HUES64 (cell line): Measurements from ENCODE around the gene P4HA3.

Experiments used
- H3K27ac ChIP-seq: 2 replicates; pipeline ENCODE4 v1.7.0; 2013; ENCODE audit warnings: low read depth, low read length, inconsistent platforms
- H3K27me3 ChIP-seq: 2 replicates; pipeline ENCODE4 v1.6.1; 2013; ENCODE audit warnings: mild to moderate bottlenecking, low read length; ENCODE audit not compliant: insufficient read depth
- H3K36me3 ChIP-seq: 2 replicates; pipeline ENCODE4 v1.6.1; 2013; ENCODE audit warnings: mild to moderate bottlenecking, low read length; ENCODE audit not compliant: insufficient read depth
- H3K4me1 ChIP-seq: 2 replicates; pipeline ENCODE4 v1.6.1; 2013; ENCODE audit warnings: mild to moderate bottlenecking, low read length, moderate library complexity; ENCODE audit not compliant: insufficient read depth
- H3K4me3 ChIP-seq: 2 replicates; pipeline ENCODE4 v1.5.1; 2013; ENCODE audit warnings: mild to moderate bottlenecking, low read length, moderate library complexity
- H3K9ac ChIP-seq: 2 replicates; pipeline ENCODE4 v1.6.1; 2013; ENCODE audit warnings: mild to moderate bottlenecking, low read depth, low read length
- H3K9me3 ChIP-seq: 2 replicates; pipeline ENCODE4 v1.6.1; 2013; ENCODE audit warnings: low read depth, low read length; ENCODE audit not compliant: insufficient read depth
- WGBS: fragments of 150-250, 120-280 bp; methylation state at CpG from one replicate; pipeline ENCODE4 v1.1.7; 2013; ENCODE audit warnings: missing lambda C conversion rate; 5-methylcytosine and 5-hydroxymethylcytosine counted together

P4HA3 gene

GRCh38 chr11:74282914-74283371 is 28.5 kb downstream of the P4HA3 start:
- 79% methylated on average over 5 of the region's 5 CpGs for WGBS
- Histone ChIP-seq H3K36me3 (no peaks in the 10 kb centered on the region), H3K27ac (no peak overlapping the region), H3K27me3 (no peaks in the 10 kb centered on the region), H3K4me3 (no peak overlapping the region), H3K9me3 (no peaks in the 10 kb centered on the region), H3K4me1 (no peaks in the 10 kb centered on the region), H3K9ac (no peak overlapping the region)

DNA sequence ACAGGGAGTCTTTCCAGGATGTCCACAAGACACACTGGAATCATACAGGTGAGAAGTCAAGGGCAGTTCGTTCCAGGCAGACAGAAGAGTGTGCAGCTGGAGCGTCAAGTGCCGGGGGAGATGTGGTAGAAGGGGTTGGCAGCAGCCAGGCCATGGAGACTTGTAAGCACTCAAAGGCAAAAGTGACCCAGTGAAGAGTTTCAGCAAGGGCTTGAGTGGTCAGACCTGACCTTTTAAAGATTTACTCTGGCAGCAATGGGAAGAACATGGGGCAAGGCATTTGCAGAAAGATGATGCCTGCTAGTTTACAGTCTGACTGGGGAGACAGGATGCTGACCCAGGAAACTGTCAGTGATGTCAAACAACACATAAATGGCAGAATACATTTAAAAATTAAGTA is 29.0 kb downstream of the P4HA3 start:
- no peak overlapping the region for H3K9ac ChIP-seq
- H3K9me3 ChIP-seq: no peaks in the 10 kb centered on the region
- no peak overlapping the region for H3K4me3 ChIP-seq
- H3K27ac ChIP-seq: no peak overlapping the region
- no peaks in the 10 kb centered on the region for H3K36me3 ChIP-seq
- H3K27me3 ChIP-seq: no peaks in the 10 kb centered on the region
- H3K4me1 ChIP-seq: no peaks in the 10 kb centered on the region
- whole genome bisulfite sequencing: 90% methylated on average over 3 of the region's 3 CpGs

DNA sequence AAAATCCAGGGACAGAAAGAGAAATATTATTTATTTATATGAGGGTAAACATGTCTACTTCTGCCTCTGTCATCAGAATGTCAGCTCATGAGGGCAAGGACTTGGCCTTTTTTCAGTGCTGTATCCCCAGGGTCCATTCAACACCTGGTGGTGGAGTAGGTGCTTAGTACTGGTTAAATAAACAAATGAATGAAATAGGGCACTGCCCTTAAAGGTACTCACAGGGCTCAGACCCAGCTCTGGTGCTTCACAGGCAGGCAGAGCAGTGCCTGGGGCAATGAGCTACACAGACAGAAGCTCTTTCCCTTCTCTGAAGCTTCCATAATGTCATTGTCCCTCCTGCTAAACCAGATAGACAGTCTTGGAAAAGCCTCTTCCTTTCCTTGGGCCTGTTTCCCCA is 30.9 kb downstream of the P4HA3 start:
- H3K9ac ChIP-seq: no peak overlapping the region
- no peaks in the 10 kb centered on the region for H3K4me1 ChIP-seq
- no peak overlapping the region for H3K4me3 ChIP-seq
- no peaks in the 10 kb centered on the region for H3K27me3 ChIP-seq
- no peak overlapping the region for H3K27ac ChIP-seq
- no peaks in the 10 kb centered on the region for H3K9me3 ChIP-seq
- no peaks in the 10 kb centered on the region for H3K36me3 ChIP-seq

- Histone ChIP-seq H3K4me1 (no peaks in the 10 kb centered on the region), H3K27ac (no peak overlapping the region), H3K9ac (no peak overlapping the region), H3K4me3 (no peak overlapping the region), H3K27me3 (no peaks in the 10 kb centered on the region), H3K9me3 (no peaks in the 10 kb centered on the region), H3K36me3 (no peaks in the 10 kb centered on the region)
- 93% methylated on average over 5 of the region's 5 CpGs for WGBS
These were observed 32.2 kb downstream of the P4HA3 start for GRCh38 chr11:74279256-74279655.

DNA sequence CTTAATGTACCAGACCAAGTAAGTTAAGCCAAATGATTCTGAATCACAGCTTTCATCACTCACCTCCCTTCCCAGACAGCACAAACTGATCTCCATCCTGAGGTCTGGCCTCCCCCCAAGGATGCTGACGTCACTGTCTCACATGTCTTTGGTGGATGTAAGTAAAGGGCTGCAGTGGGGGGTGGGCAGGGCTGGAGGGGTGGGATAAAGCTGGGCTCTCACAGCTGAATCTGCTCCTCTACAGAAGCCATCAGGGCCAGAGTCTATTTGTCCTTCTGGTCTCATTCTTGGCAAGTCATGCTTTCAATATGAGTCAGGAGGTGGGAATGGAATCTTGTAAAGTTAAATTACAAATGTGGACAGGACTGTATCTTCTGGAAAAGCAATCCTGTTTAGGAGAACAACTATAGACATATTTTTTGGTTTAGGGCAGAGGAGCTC is 32.7 kb downstream of the P4HA3 start:
- Histone ChIP-seq H3K27me3 (no peaks in the 10 kb centered on the region), H3K27ac (no peak overlapping the region), H3K4me1 (no peaks in the 10 kb centered on the region), H3K4me3 (no peak overlapping the region), H3K9me3 (no peaks in the 10 kb centered on the region), H3K9ac (no peak overlapping the region), H3K36me3 (no peaks in the 10 kb centered on the region)
- 67% methylated on average over 1 of the region's 1 CpG for WGBS

DNA sequence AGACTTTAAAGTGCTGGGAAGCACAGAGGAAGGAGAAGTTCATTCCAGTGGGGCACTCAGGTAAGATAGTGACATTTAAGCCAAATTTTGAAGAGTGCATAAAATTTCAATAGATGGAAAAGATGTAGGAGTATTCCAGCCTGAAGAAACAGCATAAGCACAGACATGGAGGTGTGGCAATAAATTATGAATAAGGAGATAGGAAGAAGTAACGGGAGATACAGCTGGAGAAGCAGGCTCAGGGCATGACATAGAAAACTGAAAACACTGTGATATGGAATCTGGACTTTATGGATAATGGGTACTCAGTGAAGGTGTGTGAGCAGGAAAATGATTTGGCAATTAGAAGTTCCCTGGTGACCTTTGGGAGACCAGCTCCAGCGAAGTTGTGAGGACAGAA is 33.3 kb downstream of the P4HA3 start:
- H3K9ac ChIP-seq: no peak overlapping the region
- no peaks in the 10 kb centered on the region for H3K4me1 ChIP-seq
- no peaks in the 10 kb centered on the region for H3K27me3 ChIP-seq
- H3K27ac ChIP-seq: no peak overlapping the region
- 90% methylated on average over 2 of the region's 2 CpGs for WGBS
- H3K36me3 ChIP-seq: no peaks in the 10 kb centered on the region
- H3K9me3 ChIP-seq: no peaks in the 10 kb centered on the region
- H3K4me3 ChIP-seq: no peak overlapping the region

- Histone ChIP-seq H3K27ac (no peak overlapping the region), H3K9me3 (no peaks in the 10 kb centered on the region)
- 89% methylated on average over 1 of the region's 2 CpGs for WGBS
These were observed 34.9 kb downstream of the P4HA3 start for GRCh38 chr11:74276581-74276980.

DNA sequence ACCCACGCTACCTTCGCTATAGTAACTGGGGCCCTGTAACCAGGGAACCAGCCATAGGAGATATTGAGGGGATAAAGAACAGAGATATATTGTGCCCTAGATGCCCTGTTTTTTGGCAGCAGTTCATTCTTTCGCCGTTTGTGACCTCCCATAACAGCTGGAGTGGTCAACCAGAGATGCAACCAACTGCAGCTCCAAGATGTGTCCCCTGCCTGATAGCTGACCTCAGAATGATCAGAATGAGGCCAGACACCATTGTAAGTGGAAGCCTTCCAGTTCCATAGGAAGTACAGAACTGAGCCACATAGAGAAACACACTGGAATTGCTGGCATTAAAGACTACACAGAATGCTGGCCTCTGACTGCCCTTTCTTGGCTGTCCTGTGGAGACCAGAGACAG is 39.2 kb downstream of the P4HA3 start:
- Histone ChIP-seq H3K36me3 (no peaks in the 10 kb centered on the region), H3K9ac (no peak overlapping the region), H3K9me3 (no peaks in the 10 kb centered on the region), H3K27me3 (no peaks in the 10 kb centered on the region), H3K4me3 (no peak overlapping the region), H3K27ac (no peak overlapping the region), H3K4me1 (no peaks in the 10 kb centered on the region)
- 94% methylated on average over 4 of the region's 4 CpGs for WGBS

More at GRCh38 chr11:74276581-74276980, 34.9 kb downstream of the P4HA3 start:
- Histone ChIP-seq H3K9ac (no peak overlapping the region), H3K27me3 (no peaks in the 10 kb centered on the region), H3K36me3 (no peaks in the 10 kb centered on the region), H3K4me1 (no peaks in the 10 kb centered on the region), H3K4me3 (no peak overlapping the region)

DNA sequence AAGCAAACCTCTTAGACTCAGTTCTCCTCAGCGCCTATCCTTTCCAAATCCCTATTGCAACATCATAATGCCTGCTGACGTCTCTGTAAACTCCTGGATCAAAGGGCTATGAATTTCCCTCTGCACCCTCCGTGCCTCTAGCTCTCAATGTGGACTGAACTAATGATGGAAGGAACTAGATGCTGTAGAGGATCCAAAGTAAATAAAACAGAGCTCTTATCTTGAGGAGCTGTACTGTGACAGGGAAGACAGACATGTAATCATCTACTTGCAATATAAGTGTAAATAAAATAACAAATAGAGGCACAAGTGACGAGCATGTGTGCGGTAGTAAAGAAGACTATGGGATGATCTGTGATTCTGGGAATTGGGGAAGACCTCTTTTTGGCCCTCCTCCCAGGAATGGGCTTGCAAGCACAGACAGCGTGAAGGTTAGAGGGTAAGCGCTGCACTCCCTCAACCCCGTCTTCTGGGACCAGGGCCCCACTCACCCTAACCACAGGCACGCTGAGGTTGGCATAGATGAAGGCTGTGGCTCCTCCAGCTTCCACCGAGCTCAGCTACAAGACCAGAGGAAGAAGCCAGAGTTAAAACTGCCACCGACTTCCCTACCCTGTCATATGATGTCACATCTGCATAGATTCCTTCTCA is 42.2 kb downstream of the P4HA3 start:
- no peaks in the 10 kb centered on the region for H3K36me3 ChIP-seq
- no peaks in the 10 kb centered on the region for H3K4me1 ChIP-seq
- no peaks in the 10 kb centered on the region for H3K27me3 ChIP-seq
- no peak overlapping the region for H3K27ac ChIP-seq
- 93% methylated on average over 11 of the region's 11 CpGs for WGBS
- H3K9ac ChIP-seq: no peak overlapping the region
- H3K9me3 ChIP-seq: no peaks in the 10 kb centered on the region
- H3K4me3 ChIP-seq: no peak overlapping the region

DNA sequence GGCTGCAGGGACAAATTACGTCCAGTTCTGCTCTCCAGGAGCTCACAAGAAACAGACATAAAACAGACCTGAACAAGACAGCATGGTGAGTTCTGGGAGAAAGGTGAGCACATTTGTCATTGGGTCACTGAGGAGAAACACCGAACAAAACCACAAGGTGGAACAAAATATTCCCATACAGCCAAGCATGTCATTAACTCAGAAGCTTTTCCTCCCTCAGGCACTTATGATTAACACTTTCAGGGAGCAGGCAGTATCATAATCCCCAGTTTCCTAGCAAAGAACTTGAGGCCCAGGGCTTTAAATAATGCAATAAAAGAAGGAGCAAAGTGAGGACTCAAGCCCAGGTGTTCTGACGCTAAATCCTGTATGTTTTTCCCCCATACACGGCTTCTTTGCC is 43.0 kb downstream of the P4HA3 start:
- H3K4me3 ChIP-seq: no peak overlapping the region
- H3K36me3 ChIP-seq: no peaks in the 10 kb centered on the region
- no peak overlapping the region for H3K9ac ChIP-seq
- H3K9me3 ChIP-seq: no peaks in the 10 kb centered on the region
- H3K27me3 ChIP-seq: no peaks in the 10 kb centered on the region
- H3K4me1 ChIP-seq: no peaks in the 10 kb centered on the region
- WGBS: 95% methylated on average over 4 of the region's 4 CpGs
- no peak overlapping the region for H3K27ac ChIP-seq

DNA sequence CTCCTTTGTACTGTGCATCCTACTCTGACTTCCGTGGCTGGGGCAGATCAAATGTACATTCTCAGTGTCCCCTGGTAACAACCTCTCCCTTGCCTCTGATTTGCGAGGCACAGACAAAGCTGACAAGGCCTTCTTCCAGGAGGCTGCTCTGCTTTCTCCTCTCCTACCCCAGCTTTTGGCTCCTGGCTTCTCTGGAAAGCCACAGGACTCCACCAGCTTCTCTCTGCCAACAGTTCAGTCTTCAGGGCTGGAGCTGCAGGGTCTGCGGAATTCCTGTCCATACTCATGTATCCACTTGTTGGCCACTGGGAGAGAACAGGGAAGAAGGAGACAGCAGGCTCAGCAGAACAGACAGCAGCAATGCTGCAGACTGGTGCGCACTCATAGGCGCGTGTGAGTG is 44.4 kb downstream of the P4HA3 start:
- no peaks in the 10 kb centered on the region for H3K27me3 ChIP-seq
- no peak overlapping the region for H3K27ac ChIP-seq
- no peak overlapping the region for H3K4me3 ChIP-seq
- 94% methylated on average over 6 of the region's 6 CpGs for WGBS
- H3K36me3 ChIP-seq: no peaks in the 10 kb centered on the region
- H3K4me1 ChIP-seq: no peaks in the 10 kb centered on the region
- H3K9me3 ChIP-seq: no peaks in the 10 kb centered on the region
- no peak overlapping the region for H3K9ac ChIP-seq

GRCh38 chr11:74265256-74265655 is 46.2 kb downstream of the P4HA3 start:
- WGBS: 86% methylated on average over 1 of the region's 1 CpG
- no peak overlapping the region for H3K4me3 ChIP-seq

More at GRCh38 chr11:74265256-74265655, 46.2 kb downstream of the P4HA3 start:
- Histone ChIP-seq H3K4me1 (no peaks in the 10 kb centered on the region), H3K9me3 (peaks cover 9% of the 10 kb centered on the region), H3K27me3 (no peaks in the 10 kb centered on the region), H3K27ac (no peak overlapping the region), H3K36me3 (no peaks in the 10 kb centered on the region), H3K9ac (no peak overlapping the region)
